ENCODE data around the gene OTUB2. TPM values are rescaled to one million over a fixed set of nuclear protein-coding genes. Genes with fewer than 3 reads are reported as not detected.
A peak's percentile ranks its signal among the peaks of the same experiment; 100 is the strongest.

The OTUB2 gene
- total and polyA plus RNA-seq, 8 donors: 0.45 to 4.1 (median 0.63) TPM; not detected in 2

GRCh38 chr14:93978735-93979134 is 47.4 kb upstream of the OTUB2 start:
- H3K9me3 ChIP-seq: no peaks in the 10 kb centered on the region
- no peak overlapping the region for H3K4me3 ChIP-seq
- no peak for DNase-seq
- no peaks in the 10 kb centered on the region for H3K36me3 ChIP-seq
- WGBS, 5 donors: 67 to 76% (median 71%) methylated on average over 4 of the region's 4 CpGs
- TF ChIP-seq POLR2A (IDR thresholded peaks at IDR 0.05) (no peak), POLR2AphosphoS5 (IDR thresholded peaks at IDR 0.05) (no peak), CTCF (IDR thresholded peaks at IDR 0.05) (no peak), EP300 (IDR thresholded peaks at IDR 0.05) (no peak)
- intact Hi-C loops (cut with DNase I; ENCODE audit: low total_unique reads): no loop called here
- H3K27ac ChIP-seq: peak overlapping the region in 4 of 5 donors; percentile 73 to 90 (median 79)
- H3K4me1 ChIP-seq: peaks cover 0 to 35% (median 16%) of the 10 kb centered on the region in 4 donors
- H3K27me3 ChIP-seq: no peaks in the 10 kb centered on the region

- peak overlapping the region in 4 of 5 donors; percentile 56 to 90 (median 76) for H3K27ac ChIP-seq
- H3K4me1 ChIP-seq: peaks cover 0 to 36% (median 12%) of the 10 kb centered on the region in 4 donors
These were observed 45.5 kb upstream of the OTUB2 start for GRCh38 chr14:93980456-93981201.

GRCh38 chr14:93981316-93982229 is 44.6 kb upstream of the OTUB2 start:
- no peaks in the 10 kb centered on the region for H3K9me3 ChIP-seq
- intact Hi-C loops (cut with DNase I; ENCODE audit: low total_unique reads): no loop called here
- no peaks in the 10 kb centered on the region for H3K27me3 ChIP-seq
- no peak overlapping the region for H3K4me3 ChIP-seq
- no peak for DNase-seq
- peaks cover 0 to 35% (median 12%) of the 10 kb centered on the region in 4 donors for H3K4me1 ChIP-seq
- no peaks in the 10 kb centered on the region for H3K36me3 ChIP-seq
- 84 to 93% (median 91%) methylated on average over 6 to 9 of the region's 9 CpGs for WGBS, 5 donors
- TF ChIP-seq POLR2A (IDR thresholded peaks at IDR 0.05): no peak
- no peak for TF ChIP-seq POLR2AphosphoS5 (IDR thresholded peaks at IDR 0.05)
- TF ChIP-seq CTCF (IDR thresholded peaks at IDR 0.05): no peak
- no peak for TF ChIP-seq EP300 (IDR thresholded peaks at IDR 0.05)
- peak overlapping the region in 4 of 5 donors; percentile 56 to 90 (median 76) for H3K27ac ChIP-seq

More at GRCh38 chr14:93980456-93981201, 45.5 kb upstream of the OTUB2 start:
- intact Hi-C loops (cut with DNase I; ENCODE audit: low total_unique reads): no loop called here
- no peak overlapping the region for H3K4me3 ChIP-seq
- 51 to 79% (median 64%) methylated on average over 11 of the region's 11 CpGs for WGBS, 5 donors
- no peaks in the 10 kb centered on the region for H3K36me3 ChIP-seq
- no peaks in the 10 kb centered on the region for H3K27me3 ChIP-seq
- peak in 1 of 2 donors; percentile 69 for DNase-seq
- no peaks in the 10 kb centered on the region for H3K9me3 ChIP-seq
- TF ChIP-seq POLR2AphosphoS5 (IDR thresholded peaks at IDR 0.05) (peak in 1 of 3 donors; percentile 46), POLR2A (IDR thresholded peaks at IDR 0.05) (no peak)

GRCh38 chr14:93982230-93983007 is 43.7 kb upstream of the OTUB2 start:
- Histone ChIP-seq H3K4me3 (no peak overlapping the region), H3K36me3 (no peaks in the 10 kb centered on the region), H3K4me1 (peaks cover 0 to 36% (median 12%) of the 10 kb centered on the region in 4 donors), H3K27ac (peak overlapping the region in 4 of 5 donors; percentile 1 to 90 (median 70)), H3K27me3 (no peaks in the 10 kb centered on the region), H3K9me3 (no peaks in the 10 kb centered on the region)
- no peak for TF ChIP-seq POLR2A (IDR thresholded peaks at IDR 0.05)
- no peak for TF ChIP-seq POLR2AphosphoS5 (IDR thresholded peaks at IDR 0.05)
- TF ChIP-seq EP300 (IDR thresholded peaks at IDR 0.05): no peak
- TF ChIP-seq CTCF (IDR thresholded peaks at IDR 0.05): no peak
- no peak for DNase-seq
- WGBS, 5 donors: 64 to 83% (median 80%) methylated on average over 5 to 10 of the region's 10 CpGs
- intact Hi-C loops (cut with DNase I; ENCODE audit: low total_unique reads): no loop called here
